Choroid plexus epithelial cell (primary cell): ENCODE results near the gene HAUS1.
"Not testable (repeated sequence)": the region's sequence is repeated elsewhere in the genome, so short reads cannot be mapped to it uniquely, and the experiment has no call there.

ENCODE experiments used
- DNase-seq: peaks from one replicate; pipeline ENCODE4 v3.0.0-alpha.2; 2010; ENCODE audit warnings: low read depth
- H3K4me3 ChIP-seq: 2 replicates; pipeline ENCODE4 v1.5.1; 2011; ENCODE audit warnings: low read depth, mild to moderate bottlenecking, control low read depth, low read length, moderate library complexity
- TF ChIP-seq, protein P1 (sequence below): conservative IDR thresholded peaks from 2 replicates; pipeline ENCODE4 v1.5.1; 2011; ENCODE audit warnings: low read depth, mild to moderate bottlenecking, control low read depth, inconsistent platforms, low read length, moderate library complexity

Gene HAUS1

GRCh38 chr18:46099463-46099862 lies 4.7 kb upstream of the HAUS1 start:
- TF ChIP-seq, protein P1, sequence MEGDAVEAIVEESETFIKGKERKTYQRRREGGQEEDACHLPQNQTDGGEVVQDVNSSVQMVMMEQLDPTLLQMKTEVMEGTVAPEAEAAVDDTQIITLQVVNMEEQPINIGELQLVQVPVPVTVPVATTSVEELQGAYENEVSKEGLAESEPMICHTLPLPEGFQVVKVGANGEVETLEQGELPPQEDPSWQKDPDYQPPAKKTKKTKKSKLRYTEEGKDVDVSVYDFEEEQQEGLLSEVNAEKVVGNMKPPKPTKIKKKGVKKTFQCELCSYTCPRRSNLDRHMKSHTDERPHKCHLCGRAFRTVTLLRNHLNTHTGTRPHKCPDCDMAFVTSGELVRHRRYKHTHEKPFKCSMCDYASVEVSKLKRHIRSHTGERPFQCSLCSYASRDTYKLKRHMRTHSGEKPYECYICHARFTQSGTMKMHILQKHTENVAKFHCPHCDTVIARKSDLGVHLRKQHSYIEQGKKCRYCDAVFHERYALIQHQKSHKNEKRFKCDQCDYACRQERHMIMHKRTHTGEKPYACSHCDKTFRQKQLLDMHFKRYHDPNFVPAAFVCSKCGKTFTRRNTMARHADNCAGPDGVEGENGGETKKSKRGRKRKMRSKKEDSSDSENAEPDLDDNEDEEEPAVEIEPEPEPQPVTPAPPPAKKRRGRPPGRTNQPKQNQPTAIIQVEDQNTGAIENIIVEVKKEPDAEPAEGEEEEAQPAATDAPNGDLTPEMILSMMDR: no peak
- no peak overlapping the region for H3K4me3 ChIP-seq
- DNase-seq: no peak

DNA sequence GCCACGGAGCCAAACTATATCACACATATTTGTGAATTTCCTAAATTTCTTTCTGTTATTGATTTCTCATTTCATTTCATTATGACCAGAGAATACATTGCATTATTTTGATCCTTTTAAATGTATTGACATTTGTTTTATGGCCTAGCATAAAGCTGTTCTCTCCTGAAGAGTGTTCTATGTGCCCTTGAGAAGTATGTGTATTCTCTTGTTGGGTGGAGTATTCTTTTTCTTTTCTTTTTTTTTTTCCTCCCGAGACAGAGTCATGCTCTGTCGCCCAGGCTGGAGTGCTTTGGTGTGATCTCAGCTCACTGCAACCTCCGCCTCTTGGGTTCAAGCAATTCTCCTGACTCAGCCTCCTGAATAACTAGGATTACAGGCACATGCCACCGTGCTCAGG lies 5.2 kb downstream of the HAUS1 start:
- TF ChIP-seq, protein P1: no peak
- no peak for DNase-seq
- H3K4me3 ChIP-seq: no peak overlapping the region

- H3K4me3 ChIP-seq: no peak overlapping the region
- TF ChIP-seq, protein P1: no peak
- DNase-seq: no peak
These were observed 6.2 kb downstream of the HAUS1 start for GRCh38 chr18:46110406-46110805.

- H3K4me3 ChIP-seq: no peak overlapping the region
- TF ChIP-seq, protein P1: no peak
- no peak for DNase-seq
These were observed 9.6 kb downstream of the HAUS1 start for GRCh38 chr18:46113751-46114150.

DNA sequence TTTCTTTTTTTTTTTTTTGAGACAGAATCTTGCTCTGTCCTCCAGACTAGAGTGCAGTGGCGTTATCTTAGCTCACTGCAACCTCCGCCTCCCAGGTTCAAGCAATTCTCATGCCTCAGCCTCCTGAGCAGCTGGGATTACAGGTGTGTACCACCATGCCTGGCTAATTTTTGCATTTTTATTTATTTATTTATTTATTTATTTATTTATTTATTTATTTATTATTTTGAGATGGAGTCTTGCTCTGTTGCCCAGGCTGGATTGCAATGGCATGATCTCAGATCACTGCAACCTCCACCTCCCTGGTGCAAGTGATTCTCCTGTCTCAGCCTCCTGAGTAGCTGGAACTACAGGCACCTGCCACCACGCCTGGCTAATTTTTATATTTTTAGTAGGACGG lies 22.4 kb downstream of the HAUS1 start:
- DNase-seq, H3K4me3 ChIP-seq: not testable (repeated sequence)

GRCh38 chr18:46130061-46130460 lies 25.9 kb downstream of the HAUS1 start:
- H3K4me3 ChIP-seq: no peak overlapping the region
- TF ChIP-seq, protein P1: no peak
- DNase-seq: no peak

DNA sequence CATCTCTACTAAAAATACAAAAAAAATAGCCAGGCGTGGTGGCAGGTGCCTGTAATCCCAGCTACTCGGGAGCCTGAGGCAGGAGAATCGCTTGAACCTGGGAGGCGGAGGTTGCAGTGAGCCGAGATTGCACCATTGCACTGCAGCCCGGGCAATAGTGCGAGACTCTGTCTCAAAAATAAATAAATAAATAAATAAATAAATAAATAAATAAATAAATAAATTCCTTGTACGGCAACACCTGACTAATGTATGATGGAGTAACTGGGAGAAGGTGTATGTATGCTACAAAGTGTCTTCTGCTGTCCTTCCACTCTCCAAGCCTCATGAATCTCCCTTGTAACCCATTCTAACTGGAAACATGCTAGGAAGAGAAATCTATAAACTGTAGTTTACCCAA lies 26.4 kb downstream of the HAUS1 start:
- DNase-seq, H3K4me3 ChIP-seq: not testable (repeated sequence)

GRCh38 chr18:46133534-46133933 lies 29.3 kb downstream of the HAUS1 start:
- TF ChIP-seq, protein P1: no peak
- DNase-seq: no peak
- no peak overlapping the region for H3K4me3 ChIP-seq
